T-helper 1 cell treated with Interleukin-12 subunit alpha and Interleukin-12 subunit beta and Interleukin-4 antibody, amounts not matched to agents 30 μg/mL and 1 μg/mL, for 36 hours (primary cell): ENCODE results near the gene LACTB.

Experiments
- H3K27ac Mint-ChIP-seq: one replicate; pipeline ENCODE4 v1.8.0; 2021; ENCODE audit warnings: mild to moderate bottlenecking, mixed read lengths
- H3K27me3 Mint-ChIP-seq: one replicate; pipeline ENCODE4 v1.8.0; 2021; ENCODE audit warnings: low read depth, mixed read lengths
- H3K36me3 Mint-ChIP-seq: one replicate; pipeline ENCODE4 v1.8.0; 2021; ENCODE audit warnings: low read depth, mixed read lengths
- H3K4me1 Mint-ChIP-seq: one replicate; pipeline ENCODE4 v1.8.0; 2021; ENCODE audit warnings: low read depth, mixed read lengths
- H3K4me3 Mint-ChIP-seq: one replicate; pipeline ENCODE4 v1.8.0; 2021; ENCODE audit warnings: mild to moderate bottlenecking, moderate library complexity, mixed read lengths
- H3K9me3 Mint-ChIP-seq: one replicate; pipeline ENCODE4 v1.8.0; 2021; ENCODE audit warnings: mixed read lengths

The LACTB gene

DNA sequence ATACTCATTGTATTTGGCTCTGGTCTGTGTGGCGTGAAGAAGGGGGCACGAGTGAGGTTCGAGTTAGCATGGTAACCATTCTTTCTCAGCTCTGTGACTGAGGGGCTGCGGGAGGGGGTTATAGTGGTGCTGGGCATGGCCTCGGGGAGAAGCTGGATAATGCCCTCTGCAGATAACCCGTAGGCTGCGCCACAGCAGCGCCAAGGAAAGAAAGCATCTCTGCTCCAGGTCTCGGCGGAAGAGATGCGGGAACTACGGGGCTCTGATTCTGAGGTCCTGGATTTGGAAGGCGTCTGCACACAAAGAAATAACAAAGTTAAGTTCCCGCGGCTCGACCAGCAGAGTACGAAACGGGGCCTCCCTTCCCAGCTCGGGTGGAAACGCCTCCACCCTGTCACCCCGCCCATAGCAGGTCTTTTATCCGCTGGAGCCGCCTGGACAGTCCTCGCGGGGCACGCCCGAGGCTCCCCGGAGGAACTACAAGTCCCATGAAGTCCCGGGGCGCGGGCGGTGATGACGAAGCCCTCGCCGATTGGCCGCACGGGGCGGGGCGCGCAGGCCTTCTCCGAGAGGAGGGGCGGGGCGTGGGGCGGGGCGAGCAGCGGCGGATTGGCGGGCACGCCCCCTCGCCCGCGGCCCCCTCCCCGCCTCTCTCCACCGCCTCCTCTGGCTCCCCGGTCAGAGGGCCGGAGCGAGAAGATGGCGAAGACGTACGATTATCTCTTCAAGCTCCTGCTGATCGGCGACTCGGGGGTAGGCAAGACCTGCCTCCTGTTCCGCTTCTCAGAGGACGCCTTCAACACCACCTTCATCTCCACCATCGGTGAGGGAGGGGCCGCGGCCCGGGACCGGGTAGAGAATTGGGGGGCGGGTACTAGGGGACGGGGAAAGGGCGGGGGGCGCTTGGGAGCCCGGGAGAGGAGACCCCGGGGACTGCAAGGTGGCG is 67.5 kb downstream of the LACTB start, which contains the start of gene RAB8B:
RAB8B (plus strand) TSS at position 681 of the 946 bp plus-strand sequence; CDS start at position 700, 19 bp downstream.
- Mint-ChIP-seq H3K27me3 (peaks cover 15% of the 10 kb centered on the region), H3K4me1 (peaks cover 45% of the 10 kb centered on the region), H3K27ac (peak within 1 kb of the TSS; percentile 90), H3K36me3 (peaks cover 11% of the 10 kb centered on the region), H3K9me3 (no peaks in the 10 kb centered on the region), H3K4me3 (peak within 1 kb of the TSS; percentile 95)

- H3K4me3 Mint-ChIP-seq, result peak overlapping the region; percentile 95
- peaks cover 12% of the 10 kb centered on the region for H3K27me3 Mint-ChIP-seq
- no peaks in the 10 kb centered on the region for H3K9me3 Mint-ChIP-seq
- H3K27ac Mint-ChIP-seq, result peak overlapping the region; percentile 85
- H3K36me3 Mint-ChIP-seq, result peaks cover 11% of the 10 kb centered on the region
- H3K4me1 Mint-ChIP-seq, result peaks cover 52% of the 10 kb centered on the region
These were observed 68.5 kb downstream of the LACTB start for GRCh38 chr15:63189941-63190768.

GRCh38 chr15:63190769-63191649 is 69.3 kb downstream of the LACTB start:
- Mint-ChIP-seq H3K4me3 (peak overlapping the region; percentile 95), H3K27ac (peak overlapping the region; percentile 98), H3K4me1 (peaks cover 61% of the 10 kb centered on the region), H3K36me3 (peaks cover 14% of the 10 kb centered on the region), H3K27me3 (peaks cover 8% of the 10 kb centered on the region), H3K9me3 (no peaks in the 10 kb centered on the region)
